OCI-LY3 (cell line): ENCODE results near the gene BCL6B.

Source experiments
- H2AFZ ChIP-seq: fragments of 200-600, 300-600 bp; shearing (Covaris generic); 2 replicates; pipeline ENCODE4 v1.6.0; 2014; ENCODE audit warnings: antibody characterized with exemption, low read depth, low read length
- H3K27ac ChIP-seq: fragments of 200-600, 300-600 bp; sonication (generic); 2 replicates; pipeline ENCODE4 v1.5.1; 2014; ENCODE audit warnings: mild to moderate bottlenecking, low read length, moderate library complexity, mixed read lengths
- H3K27me3 ChIP-seq: fragments of 200-600, 300-600 bp; sonication (generic); 2 replicates; pipeline ENCODE4 v1.6.1; 2014; ENCODE audit warnings: low read depth, low read length, mixed read lengths
- H3K36me3 ChIP-seq: fragments of 200-600, 300-600 bp; sonication (generic); replicated peaks from 2 replicates; pipeline ENCODE3; 2014; ENCODE audit warnings: low read depth, low read length, mixed read lengths
- H3K4me1 ChIP-seq: fragments of 300-600, 200-600 bp; sonication (generic); 2 replicates; pipeline ENCODE4 v1.6.1; 2014; ENCODE audit warnings: low read length, mixed read lengths
- H3K4me2 ChIP-seq: fragments of 200-600, 300-600 bp; sonication (generic); 2 replicates; pipeline ENCODE4 v1.6.1; 2014; ENCODE audit warnings: low read length, mixed read lengths
- H3K4me3 ChIP-seq: fragments of 300-600, 200-600 bp; sonication (generic); 2 replicates; pipeline ENCODE4 v1.5.1; 2014; ENCODE audit warnings: antibody characterized with exemption, mild to moderate bottlenecking, low read length, moderate library complexity
- H3K79me2 ChIP-seq: fragments of 300-600, 200-600 bp; shearing (Covaris generic); 2 replicates; pipeline ENCODE4 v1.6.1; 2014; ENCODE audit warnings: mild to moderate bottlenecking, low read length, mixed read lengths
- H3K9ac ChIP-seq: fragments of 300-600, 200-600 bp; shearing (Covaris generic); 2 replicates; pipeline ENCODE4 v1.6.0; 2014; ENCODE audit warnings: mild to moderate bottlenecking, low read length, moderate library complexity
- H3K9me3 ChIP-seq: fragments of 200-600, 300-600 bp; shearing (Covaris generic); 2 replicates; pipeline ENCODE4 v1.6.1; 2014; ENCODE audit warnings: low read length, mixed read lengths; ENCODE audit not compliant: insufficient read depth
- H4K20me1 ChIP-seq: fragments of 200-600, 300-600 bp; sonication (generic); 2 replicates; pipeline ENCODE4 v1.6.1; 2016; ENCODE audit warnings: low read length, mixed read lengths; ENCODE audit not compliant: insufficient read depth
- EZH2phosphoT487 ChIP-seq: fragments of 200-600 bp; shearing (Covaris generic); IDR thresholded peaks from 2 replicates; pipeline ENCODE4 v1.6.1; 2018; ENCODE audit warnings: antibody characterized with exemption, mixed run types, low read depth
- TF ChIP-seq, protein P1 (sequence below): fragments of 200-600, 300-600 bp; sonication (generic); IDR thresholded peaks from 2 replicates; pipeline ENCODE4 v1.5.1; 2014; ENCODE audit warnings: antibody characterized with exemption, low read length, low read depth

Gene BCL6B

DNA sequence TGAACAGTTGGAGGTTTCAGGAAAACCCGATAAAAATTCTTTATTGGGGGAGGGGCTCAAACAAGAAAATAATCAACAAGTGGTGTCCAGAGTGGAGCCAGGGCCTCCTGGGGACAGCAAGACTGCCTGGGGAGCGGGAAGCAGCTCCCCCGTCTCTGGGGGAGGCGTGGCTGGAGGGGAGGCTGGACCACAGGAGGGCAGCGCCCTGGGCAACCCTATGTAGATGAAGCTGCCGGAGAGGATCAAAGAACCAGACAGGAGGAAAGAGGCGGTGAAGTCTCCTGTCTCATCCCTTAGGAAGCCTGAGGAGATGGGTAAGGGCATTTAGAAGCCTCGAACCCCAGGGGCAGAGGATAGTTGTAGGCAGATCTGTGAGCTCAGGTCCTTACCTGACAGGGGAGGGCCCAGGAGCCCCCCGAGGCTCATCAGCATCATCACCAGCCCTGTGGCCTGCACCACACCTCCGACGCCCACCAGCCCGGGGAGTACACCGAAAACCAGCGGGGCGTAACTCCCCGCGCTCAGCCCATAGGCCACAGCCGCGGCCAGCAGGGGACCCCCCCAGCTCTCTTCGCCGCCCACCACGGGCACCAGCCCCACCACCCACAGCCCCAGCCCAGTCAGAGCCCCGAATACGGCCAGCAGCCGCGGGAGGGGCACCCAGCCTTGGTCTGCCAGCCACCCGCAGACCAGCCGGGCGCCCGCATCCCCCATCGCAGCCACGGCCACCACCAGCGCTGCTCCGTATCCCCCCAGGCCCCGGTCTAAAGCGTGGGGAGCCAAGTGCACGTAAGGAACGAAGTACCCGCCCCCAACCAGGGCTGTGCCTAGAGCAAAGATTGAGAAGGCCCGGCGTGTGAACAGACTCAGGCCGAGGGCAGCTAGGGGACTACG, 19.0 kb downstream of the BCL6B start:
- peaks cover 10% of the 10 kb centered on the region for H3K4me1 ChIP-seq
- no peaks in the 10 kb centered on the region for H3K36me3 ChIP-seq
- no peak overlapping the region for H3K4me3 ChIP-seq
- H3K9me3 ChIP-seq: no peaks in the 10 kb centered on the region
- TF ChIP-seq, protein P1, sequence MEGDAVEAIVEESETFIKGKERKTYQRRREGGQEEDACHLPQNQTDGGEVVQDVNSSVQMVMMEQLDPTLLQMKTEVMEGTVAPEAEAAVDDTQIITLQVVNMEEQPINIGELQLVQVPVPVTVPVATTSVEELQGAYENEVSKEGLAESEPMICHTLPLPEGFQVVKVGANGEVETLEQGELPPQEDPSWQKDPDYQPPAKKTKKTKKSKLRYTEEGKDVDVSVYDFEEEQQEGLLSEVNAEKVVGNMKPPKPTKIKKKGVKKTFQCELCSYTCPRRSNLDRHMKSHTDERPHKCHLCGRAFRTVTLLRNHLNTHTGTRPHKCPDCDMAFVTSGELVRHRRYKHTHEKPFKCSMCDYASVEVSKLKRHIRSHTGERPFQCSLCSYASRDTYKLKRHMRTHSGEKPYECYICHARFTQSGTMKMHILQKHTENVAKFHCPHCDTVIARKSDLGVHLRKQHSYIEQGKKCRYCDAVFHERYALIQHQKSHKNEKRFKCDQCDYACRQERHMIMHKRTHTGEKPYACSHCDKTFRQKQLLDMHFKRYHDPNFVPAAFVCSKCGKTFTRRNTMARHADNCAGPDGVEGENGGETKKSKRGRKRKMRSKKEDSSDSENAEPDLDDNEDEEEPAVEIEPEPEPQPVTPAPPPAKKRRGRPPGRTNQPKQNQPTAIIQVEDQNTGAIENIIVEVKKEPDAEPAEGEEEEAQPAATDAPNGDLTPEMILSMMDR: no peak
- TF ChIP-seq EZH2phosphoT487: no peak
- H3K27ac ChIP-seq: no peak overlapping the region
- no peak overlapping the region for H3K9ac ChIP-seq
- H3K27me3 ChIP-seq: no peaks in the 10 kb centered on the region
- no peak overlapping the region for H2AFZ ChIP-seq
- H3K79me2 ChIP-seq: peaks cover under 1% of the 10 kb centered on the region; the same call in 1 of the 2 replicates
- H4K20me1 ChIP-seq: no peaks in the 10 kb centered on the region
- H3K4me2 ChIP-seq: no peak overlapping the region

DNA sequence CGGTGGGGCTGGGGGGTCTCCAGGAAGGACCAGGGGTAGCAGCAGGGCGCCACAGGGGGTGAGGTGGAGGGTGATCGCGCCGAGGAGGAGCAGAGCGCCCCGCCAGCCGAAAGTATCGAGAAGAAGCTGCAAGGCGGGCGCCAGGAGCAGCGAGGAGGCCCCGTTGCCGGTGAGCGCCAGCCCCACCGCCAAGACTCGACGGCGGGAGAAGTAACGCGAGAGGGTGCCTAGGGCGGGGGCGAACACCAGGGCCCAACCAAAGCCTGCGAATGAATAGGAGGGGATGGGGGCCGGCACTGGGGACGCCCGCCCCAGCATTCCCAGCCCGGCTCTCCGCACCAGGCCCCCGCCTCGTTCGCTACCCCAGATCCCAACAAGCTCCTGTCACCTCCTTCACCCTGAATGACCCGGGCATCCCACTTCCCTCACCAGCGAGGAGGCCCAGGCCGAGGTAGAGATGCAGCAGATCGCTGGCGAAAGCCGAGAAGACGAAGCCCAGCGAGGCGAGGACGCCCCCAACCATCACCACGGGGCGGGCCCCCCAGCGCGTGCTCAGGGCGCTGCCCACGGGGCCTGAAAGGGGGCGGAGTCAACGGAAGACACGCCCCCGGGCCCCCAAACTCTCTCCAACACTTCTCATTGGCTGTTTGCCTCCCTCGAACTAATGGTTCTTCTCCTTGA, 19.8 kb downstream of the BCL6B start:
- TF ChIP-seq, protein P1: no peak
- no peak for TF ChIP-seq EZH2phosphoT487
- no peaks in the 10 kb centered on the region for H4K20me1 ChIP-seq
- H3K9ac ChIP-seq: no peak overlapping the region
- no peak overlapping the region for H3K4me3 ChIP-seq
- H3K9me3 ChIP-seq: no peaks in the 10 kb centered on the region
- H3K79me2 ChIP-seq: no peaks in the 10 kb centered on the region
- H2AFZ ChIP-seq: no peak overlapping the region
- no peak overlapping the region for H3K4me2 ChIP-seq
- no peak overlapping the region for H3K27ac ChIP-seq
- no peaks in the 10 kb centered on the region for H3K27me3 ChIP-seq
- H3K4me1 ChIP-seq: peaks cover 9% of the 10 kb centered on the region; the same call in 1 of the 2 replicates
- H3K36me3 ChIP-seq: no peaks in the 10 kb centered on the region

- no peaks in the 10 kb centered on the region for H3K9me3 ChIP-seq
Observed at GRCh38 chr17:7043182-7043496, 20.3 kb downstream of the BCL6B start.

More at GRCh38 chr17:7043182-7043496, 20.3 kb downstream of the BCL6B start:
- Histone ChIP-seq H3K36me3 (no peaks in the 10 kb centered on the region), H3K4me1 (peaks cover 9% of the 10 kb centered on the region; the same call in 1 of the 2 replicates), H3K4me3 (no peak overlapping the region), H3K9ac (no peak overlapping the region), H2AFZ (no peak overlapping the region), H3K27me3 (no peaks in the 10 kb centered on the region), H3K4me2 (no peak overlapping the region), H4K20me1 (no peaks in the 10 kb centered on the region), H3K27ac (no peak overlapping the region), H3K79me2 (no peaks in the 10 kb centered on the region)
- TF ChIP-seq, protein P1: no peak
- TF ChIP-seq EZH2phosphoT487: no peak
